Left hindlimb (tissue), 1 donor: ENCODE results near the gene ELMOD1.

Source experiments
- DNase-seq: peaks from one replicate; pipeline ENCODE4 v3.0.0-alpha.2; 2018

The ELMOD1 gene

DNA sequence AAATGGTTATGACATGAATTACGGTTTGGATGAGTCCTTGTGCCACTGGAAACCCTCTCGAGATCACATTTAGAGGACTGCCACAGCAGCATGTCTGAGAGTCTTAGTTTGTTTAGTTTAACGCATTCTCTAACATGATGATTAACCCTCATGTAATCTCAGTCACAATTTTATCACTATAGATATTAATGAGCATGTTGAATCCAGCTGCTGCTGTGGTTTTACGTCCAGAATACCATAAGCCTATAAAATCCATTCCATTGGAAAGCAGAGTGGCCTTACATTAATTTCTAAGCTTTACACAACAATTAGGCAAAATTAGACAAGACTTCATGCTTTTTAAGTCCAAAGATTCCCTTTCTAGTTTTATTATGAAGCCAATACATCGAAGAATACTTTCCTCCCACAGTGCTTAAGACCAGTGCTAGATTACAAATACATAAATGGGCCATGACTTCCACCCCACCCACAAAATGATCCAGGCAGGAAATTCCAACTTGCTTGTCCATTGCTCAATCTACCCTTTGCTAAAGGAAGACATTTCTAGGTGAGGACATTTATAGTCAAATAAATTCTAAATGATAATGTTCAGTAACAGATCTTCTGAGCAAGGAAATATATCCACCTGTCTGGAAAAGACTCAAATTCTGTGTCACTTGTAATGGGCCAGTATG lies 3.5 kb upstream of the ELMOD1 start:
- no peak for DNase-seq

DNA sequence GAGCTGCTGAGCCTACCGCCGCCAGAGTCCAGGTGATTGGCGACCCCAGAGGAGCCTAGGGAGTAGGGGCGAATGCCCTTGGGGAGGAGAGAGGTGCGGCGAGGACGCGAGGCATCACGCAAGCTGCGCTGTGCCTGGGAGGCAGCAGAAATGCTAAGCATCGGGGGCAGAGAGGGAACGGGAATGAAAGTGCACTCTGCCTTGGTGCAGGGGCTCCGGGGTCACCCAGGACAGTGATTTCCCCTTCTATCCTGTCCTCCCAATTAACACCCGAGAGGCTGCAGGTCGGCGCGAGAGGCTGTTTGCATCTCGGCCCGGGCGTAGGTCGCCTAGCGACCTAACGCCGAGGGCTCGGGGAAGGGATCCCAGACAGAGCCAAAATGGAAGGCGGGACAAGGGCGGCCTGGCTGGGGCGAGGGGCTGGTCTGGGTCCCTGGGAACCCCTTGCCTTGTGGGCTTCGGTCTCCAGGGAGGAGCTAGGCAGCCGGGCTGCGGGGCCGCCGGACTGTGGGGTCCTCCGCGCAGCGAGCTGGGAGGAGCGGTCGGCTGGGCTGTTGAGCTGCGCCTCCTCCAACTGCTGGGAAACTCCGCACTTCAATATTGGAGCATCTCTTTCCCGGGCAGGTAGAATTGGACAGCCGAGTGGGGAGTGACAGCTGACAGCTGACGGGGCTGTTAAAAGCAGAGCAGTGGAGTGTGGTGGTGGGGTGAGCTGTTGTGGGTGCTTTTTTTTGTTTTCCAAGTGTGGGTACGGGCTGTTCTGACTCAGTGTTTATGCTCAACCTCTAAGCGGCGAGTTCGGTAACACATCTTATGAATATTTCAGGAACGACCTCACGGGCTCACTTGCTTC lies 657 bp downstream of the ELMOD1 start:
- DNase-seq: no peak

DNA sequence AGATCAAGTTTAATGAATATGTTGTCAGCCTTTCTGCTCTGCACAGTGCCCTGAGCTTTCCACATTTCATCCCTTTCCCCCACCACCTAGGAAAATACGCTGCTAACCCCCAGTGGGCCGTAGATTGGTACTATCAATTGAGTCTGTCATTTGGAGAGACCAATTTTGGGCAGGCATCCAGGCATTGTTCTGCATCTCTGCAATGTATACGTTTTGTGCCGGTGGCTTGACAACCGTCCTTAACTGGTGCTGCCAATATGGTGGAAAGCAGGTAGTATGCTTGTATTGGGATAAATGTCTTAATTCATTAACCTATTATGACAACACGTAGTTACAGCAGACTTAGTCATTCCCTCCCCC lies 1.3 kb downstream of the ELMOD1 start:
- DNase-seq: no peak

DNA sequence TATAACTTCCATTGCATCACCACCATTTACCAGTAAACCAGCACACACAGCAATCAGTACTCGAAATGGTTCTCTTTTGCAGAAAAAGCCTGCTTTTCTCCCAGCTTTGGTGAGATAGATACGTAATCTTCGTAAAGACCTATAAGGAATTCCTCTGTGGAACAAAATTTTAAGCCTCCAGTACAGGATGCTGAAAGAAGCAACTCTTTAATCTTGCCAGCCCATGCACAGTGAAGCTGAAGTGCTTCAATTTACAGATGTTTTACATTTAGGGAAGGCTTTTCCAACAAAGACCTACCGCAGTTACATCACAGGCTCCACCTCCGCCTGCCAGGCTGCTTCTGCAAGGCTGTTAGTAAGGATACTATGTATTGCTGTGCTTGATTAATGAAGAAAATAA lies 1.9 kb downstream of the ELMOD1 start:
- no peak for DNase-seq

DNA sequence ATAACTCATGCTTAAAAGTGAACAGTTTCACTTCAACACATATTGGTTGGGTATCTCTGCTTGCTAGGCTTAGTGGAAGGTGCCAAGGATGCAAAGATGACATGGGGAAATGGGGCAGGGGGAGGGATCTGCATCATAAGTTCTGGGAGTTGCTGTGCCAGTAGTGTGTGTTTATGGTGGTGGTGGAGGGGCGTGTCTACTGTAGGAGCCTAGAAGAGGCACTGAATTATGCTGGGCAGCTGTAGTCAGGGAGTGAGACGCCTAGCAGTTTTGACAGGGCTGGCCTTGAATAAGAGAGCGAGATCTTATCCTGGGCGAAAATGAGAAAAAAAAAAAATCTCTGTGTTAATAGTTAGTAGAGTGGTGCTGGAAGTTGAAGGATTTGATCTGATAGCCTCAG lies 3.0 kb downstream of the ELMOD1 start:
- DNase-seq: no peak

DNA sequence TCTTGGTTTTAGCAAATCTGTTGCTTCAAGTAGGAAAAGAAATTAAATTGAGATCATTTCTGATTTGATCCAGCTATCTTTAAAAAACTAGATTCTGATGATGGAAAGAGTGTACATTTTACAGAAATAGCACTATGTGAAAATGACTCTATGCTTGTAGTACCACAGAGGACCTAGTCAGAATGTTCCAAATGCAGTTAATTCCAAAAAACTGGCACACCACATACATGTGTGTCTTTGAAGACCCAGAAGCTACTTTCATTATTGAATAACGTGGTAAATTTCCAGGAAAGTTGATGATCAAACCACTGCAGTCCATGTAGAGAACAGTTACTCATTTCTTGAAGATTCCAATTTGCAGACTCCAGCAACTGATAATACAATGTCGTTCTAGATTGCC lies 3.8 kb downstream of the ELMOD1 start:
- DNase-seq: no peak

DNA sequence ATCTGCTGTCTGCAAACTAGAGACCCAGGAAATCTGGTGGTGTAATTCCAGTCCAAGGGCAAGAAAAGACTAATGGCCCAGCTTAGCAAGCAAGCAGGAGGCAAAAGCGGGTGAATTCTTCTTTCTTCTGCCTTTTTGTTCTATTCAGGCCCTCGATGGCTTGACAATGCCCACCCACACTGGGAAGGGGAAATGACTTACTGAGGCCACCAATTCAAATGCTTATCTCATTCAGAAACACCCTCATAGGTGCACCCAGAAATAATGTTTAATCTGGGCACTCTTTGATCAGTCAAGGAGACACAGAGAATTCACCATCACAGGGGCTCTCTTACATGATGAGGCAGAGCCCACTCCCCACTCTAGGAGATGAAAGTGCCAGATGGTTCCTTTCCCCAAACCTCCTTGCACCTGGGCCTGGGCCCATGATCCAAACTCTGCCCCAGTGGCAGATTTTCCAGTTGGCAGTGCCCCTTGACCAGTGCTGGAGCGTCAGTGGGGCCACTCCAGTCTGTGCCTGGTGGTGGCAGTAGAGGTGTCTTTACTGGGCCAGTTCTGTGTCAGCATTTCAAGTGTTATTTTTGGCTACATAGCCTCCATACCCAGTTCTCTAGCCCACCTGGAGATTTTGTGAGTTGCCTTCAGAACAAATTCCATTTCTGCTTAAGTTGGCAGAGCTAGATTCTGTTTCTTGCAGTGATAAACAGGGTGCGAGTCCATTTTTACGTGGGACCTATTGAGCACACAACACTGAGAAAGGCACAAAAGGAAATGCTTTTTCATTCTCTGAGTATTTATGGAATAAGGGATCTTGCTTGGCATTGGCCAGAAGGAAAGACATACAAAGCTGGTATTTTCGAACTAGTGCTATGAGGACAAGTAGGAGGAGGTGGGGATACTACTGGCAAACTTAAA lies 7.5 kb downstream of the ELMOD1 start:
- DNase-seq: no peak

DNA sequence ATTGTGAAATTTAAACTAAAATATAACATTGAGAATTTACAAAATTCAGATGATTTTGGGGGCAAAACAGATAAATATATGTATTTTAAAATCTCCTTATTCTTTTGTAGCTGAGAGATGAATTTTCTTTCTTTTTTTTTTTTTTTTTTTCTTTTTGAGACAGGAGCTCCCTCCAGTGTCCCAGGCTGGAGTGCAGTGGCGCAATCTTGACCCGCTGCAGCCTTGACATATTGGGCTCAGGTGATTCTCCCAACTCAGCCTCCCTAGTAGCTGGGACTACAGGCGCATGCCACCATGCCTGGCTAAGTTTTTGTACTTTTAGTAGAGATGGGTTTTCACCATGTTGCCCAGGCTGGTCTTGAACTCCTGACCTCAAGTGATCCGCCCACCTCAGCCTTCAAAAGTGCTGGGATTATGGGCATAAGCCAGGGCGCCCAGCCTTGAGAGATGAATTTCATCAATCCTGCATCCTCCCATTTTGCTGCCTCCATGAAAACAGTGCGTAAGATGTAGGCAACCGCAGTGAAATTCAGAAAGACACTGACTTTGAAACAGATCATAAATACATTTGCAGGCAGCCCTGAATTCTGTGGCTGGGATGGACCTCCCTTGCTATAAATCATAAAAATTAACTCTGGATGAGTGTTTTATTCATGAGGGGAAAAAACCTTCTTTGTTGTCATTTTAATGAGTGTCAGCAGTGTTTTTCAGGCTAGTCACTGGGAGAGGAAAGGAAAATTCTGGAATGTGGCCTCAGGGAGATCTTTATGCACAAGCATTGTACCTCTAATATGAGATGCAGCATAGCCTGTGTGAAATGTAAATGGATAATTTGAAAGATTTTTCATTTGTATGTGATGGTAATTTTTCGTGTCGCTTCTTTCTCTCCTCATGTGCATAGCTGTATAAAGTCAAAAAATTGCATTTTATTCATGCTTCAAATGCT lies 14.4 kb downstream of the ELMOD1 start:
- DNase-seq: no peak

DNA sequence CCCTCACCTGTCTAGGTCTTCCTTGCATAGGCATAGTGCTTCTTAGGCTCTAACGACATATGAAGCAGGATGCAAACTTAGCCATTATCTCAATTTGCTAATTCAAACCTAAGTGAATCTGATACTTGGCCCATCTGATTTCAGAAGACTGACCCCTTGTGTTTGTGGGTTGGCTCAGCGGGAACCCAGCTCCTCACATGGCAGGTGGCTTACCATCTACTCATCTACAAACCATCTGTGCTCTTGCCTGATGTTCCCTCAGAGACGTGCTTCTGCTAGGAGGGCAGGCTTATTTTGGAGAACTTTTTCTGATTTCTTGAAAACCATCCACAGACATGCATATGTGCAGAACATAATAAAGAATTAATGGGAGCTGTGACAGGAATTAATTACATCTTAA lies 15.2 kb downstream of the ELMOD1 start:
- no peak for DNase-seq

DNA sequence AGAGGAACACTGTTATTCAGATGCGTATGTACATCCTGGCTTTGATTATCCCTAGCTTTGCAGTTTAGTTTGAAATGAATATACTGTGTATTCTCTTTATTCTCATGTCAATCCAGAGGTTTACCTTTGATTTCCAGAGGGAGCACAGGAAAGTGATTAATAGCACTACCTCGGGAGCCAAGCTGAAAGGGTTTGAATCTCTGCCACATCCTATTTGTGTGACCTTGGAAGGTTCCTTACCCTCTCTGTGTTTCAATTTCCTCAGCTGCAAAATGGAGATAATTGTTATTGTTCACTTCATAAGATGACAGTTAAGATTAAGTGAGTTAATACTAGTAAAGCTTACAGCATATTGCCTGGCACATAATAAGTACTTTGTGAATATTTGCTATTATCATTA lies 17.9 kb downstream of the ELMOD1 start:
- DNase-seq: no peak

DNA sequence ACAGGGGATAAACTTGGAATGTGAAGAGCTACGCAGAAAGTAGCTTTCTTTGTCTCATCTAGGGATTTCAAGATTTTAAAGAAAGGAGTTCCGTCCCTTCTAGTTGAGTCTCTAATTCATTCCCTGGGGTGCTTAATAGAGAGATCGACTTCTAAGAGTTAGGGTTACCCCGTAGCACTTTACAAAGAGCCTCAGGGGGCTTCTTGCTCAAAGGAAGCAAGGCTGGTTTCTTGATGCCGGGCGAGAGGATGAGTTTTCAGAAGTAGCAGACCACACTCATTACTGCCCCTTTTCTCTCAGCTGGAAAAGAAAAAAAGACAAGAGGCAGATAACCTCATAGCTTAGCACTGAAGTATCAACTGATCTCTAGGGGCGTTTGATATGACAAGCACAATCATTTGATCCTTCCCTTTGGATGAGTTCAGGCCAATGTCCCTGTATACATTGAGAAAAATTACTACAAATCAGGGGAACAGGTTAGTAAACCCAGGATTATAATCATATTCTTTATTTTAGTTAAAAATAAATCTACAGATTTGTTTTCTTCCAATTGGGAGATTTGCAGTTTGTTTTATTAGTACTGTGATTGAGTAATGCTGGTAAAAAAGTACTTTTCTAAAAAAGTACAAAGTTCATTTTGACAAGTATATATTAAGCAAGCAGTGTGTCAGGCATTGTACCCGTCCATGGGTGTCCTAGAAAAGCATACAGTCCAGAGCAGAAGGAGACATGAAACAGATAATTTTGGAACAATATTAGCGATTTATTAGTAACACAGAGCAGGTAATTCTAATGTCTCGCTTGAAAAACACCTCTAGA lies 18.7 kb downstream of the ELMOD1 start:
- no peak for DNase-seq

DNA sequence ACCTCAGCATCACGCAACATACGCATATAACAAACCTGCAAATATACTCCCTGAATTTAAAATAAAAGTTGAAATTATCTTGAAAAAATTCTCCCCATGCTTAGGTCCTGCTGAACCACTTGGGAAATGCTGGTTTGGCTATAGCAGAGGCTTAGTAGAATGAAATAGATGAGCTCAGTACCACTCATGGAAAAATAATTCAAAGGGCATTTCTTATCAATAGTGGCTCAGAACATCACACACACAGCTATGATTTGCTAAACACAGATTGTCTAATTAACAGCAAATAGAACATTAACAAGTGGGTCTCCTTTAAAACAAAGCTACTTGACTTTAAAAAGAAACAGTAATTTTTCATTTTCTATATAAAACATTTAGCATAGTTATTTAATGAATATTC lies 21.5 kb downstream of the ELMOD1 start:
- DNase-seq: no peak

DNA sequence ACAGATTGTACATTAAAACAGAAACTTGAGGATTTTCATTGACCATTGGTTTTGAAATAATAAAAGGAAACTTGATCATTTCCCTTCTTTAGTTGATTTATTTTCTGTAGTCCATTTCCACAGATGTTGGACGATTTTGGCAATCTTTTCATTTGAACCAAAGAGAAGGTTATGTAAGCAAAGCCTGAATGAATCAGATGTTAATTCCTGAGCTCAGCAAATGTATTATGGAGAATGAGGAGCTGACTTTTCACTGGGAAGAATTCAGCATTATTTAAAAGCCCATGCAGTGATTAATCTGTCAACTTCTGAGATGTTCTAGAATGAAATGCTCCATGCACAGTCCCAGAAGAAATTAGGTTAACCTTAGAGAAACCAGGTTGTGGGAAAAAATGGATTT lies 29.0 kb downstream of the ELMOD1 start:
- no peak for DNase-seq

DNA sequence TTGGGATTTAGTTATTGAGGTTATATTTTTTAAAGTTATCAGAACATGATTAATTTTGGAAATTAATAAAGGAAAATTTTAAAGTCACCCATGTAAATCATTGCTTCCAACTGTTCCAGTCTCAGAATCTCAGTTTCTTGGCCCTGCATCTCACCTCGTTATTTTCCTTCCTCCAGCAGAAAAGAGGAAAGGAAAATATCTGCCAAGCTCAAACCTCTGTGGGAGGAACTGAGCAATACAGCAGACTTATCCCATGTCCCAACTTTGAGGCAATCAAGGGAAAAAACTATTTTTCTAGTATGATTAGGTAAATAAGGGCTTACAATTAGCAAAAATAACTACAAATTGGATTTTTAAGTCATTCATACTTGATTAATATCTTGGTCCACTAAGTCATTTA lies 30.1 kb downstream of the ELMOD1 start:
- no peak for DNase-seq

DNA sequence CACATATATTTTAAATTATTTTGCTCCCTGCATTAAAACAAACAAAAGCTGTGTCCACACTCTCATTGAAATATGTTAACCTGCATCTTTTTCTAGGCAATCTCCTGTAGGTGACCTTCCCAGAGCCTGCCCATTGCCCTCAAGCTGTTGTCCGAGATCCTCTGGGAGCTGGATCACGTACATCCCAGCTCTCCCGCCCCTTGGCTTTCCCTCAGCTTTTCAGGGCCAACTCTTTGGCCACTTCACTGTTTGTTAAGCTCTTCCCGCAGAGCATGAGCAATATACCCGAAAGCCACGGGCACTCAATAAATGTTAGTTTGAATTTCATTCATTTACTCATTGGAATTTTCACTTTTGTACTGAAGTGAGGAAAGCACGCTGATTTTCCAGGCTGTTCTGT lies 32.2 kb downstream of the ELMOD1 start:
- no peak for DNase-seq

DNA sequence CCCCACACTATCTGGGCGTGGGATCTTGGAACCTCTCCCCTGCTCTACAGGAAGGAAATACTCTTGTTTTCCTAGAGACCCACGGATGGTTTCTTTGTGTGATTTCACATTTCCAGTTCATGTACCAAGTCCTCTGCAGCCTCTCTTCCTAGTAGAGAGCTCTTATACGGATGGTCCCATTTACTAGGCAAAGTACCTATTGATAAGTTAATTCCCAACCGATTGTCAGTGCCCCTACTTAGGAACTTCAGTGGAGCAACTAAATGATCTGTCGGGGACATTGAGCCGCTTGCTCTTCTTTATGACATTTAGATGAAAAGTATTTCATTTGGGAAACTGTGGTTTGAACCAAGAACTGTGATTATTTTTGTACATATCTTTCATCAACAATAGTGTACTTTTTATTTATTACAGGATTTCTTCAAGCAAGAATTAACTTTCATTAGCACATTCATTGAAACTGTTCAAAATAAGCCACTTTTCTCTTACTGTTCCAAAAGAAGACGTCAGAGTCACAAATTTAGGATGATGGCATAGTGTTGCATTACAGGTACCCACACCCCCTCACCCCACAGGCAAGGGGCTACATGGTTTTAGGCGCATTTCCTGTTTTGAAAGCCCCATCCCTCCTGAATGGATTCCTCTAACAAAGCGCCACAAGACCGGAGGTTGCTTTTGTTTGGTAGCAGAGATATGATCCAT lies 34.2 kb downstream of the ELMOD1 start:
- DNase-seq: no peak

DNA sequence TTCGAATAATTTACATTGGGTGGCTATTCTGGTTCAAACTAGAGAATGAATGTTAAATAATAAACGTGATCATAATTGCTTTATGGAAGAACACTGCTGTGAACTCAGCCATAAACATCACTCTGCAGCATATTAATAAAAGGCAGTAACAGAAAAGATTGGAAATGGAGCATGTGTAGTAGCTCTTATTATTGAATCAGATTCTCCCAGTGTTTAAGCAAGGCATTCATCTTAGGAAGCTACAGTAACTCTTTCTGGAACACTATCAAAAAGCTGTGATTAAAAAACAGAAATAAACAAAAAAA lies 34.7 kb downstream of the ELMOD1 start:
- DNase-seq: no peak

DNA sequence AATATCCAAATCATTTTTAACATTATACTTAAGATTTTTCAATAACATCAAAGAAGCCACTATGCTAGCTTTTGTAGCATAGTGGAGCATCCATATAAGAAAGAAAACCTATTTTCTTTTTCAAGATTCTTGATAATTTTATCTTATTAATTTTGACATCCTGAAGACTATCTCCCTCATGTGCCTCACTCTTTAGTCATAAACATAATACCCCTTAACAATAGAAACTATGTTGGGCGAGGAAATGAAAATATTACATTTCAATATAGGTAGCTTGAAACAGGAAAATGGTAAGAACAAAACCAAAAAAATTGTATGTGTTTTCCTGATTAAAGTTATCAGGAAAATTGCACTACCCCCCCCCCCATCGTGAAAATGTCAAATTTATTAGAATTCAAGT lies 40.1 kb downstream of the ELMOD1 start:
- no peak for DNase-seq

DNA sequence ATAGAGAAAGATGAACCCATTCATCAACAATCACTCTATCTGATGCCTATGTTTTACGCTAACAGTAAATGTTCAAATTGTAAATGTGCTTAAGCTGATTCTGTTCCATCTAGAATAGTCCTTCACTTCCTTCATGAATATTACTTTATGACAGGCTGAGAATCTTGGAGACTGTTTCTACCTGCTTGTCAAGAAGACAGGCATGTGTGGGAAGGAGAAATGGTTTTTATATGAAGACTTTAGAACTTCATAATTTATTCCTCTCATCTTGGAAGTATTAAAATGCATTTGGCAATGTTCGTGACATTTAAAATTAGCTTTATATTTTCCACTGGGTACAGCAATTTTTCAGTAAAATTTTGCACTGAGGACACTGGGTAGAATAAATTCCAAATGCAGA lies 41.0 kb downstream of the ELMOD1 start:
- no peak for DNase-seq

DNA sequence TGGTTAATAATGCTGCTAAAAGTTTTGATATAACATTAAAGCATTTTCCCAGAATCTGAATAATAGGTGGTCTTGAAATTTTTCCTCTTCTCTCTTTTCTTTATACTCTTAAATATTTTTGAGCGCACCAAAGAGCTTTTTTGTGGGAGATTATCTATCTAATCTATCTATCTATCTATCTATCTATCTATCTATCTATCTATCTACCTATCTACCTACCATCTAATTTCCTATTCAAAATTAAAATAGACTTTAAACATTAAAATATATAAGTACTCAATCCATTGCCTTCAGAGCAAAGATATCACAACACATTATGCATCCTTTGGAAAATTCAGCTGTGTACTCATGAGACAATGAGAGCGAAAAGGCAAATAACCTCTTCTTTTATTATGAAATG lies 55.8 kb downstream of the ELMOD1 start:
- no peak for DNase-seq

DNA sequence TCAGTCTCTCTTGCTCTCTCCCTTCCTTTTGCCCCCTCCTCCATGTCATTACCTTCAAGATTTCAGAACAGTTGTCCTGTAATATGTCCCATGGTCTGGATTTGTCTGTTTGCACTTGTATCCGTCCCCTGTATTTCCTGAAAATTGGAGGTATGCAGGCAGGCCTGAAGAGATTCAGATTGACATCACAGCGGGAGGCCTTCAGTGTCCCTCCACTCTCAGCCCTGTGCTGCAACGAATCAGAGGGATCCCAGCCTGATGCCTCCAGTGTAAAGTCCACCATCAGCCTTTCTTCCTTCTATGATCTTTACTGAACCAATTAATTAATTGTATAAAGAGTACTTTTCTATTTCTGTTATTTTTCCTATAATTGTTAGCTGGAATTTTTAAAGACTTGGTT lies 57.3 kb downstream of the ELMOD1 start:
- DNase-seq: no peak
